GM18508 (cell line): Measurements from ENCODE around the gene RENBP.

Source experiments
- ATAC-seq: cut with Tn5 transposase; IDR thresholded peaks from one replicate; pipeline ENCODE4 v1.9.1; 2021; ENCODE audit warnings: moderate number of reproducible peaks; ENCODE audit not compliant: insufficient read depth, unreplicated experiment

RENBP gene

DNA sequence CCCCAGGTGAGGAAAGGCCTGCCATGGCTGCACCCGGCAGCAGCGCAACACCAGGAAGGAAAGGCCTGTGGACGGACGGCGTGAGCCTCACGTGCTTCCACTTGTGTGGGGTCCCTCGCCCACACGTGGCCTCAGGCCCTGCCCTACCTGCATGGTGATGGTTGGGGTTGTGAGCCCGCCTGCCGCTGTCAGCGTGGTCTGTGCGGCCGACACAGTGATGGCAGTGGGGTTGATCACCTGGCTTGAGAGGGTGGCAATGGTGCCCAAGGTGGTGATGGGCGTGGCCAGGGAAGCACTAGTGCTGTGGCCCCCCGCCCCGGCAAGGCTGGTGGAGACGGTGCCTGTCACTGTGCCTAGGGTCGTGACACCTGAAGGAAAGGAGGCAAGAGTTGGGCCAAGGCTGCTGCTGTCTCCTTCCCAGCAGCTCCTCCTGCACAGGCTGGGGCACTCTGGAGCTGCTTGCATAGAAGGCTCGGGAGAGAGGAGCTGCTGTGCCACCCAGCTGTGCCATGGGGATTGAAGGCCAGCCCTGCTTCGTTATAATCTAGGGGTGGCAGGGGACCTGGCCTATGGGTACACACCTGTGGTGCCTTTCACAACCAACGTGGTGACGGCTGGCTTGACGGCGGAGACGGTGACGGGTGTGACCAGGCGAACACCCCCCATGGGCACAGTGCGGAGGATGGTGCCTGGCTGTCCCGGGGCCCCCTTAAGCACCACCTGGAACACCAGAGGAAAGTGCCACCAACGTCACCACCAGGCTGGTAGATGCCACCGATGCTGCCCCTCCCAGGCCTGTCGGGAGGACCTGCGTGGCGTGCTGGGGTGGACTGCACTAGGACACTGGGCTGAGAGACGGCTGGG is 11.8 kb upstream of the RENBP start:
- ATAC-seq: no peak

DNA sequence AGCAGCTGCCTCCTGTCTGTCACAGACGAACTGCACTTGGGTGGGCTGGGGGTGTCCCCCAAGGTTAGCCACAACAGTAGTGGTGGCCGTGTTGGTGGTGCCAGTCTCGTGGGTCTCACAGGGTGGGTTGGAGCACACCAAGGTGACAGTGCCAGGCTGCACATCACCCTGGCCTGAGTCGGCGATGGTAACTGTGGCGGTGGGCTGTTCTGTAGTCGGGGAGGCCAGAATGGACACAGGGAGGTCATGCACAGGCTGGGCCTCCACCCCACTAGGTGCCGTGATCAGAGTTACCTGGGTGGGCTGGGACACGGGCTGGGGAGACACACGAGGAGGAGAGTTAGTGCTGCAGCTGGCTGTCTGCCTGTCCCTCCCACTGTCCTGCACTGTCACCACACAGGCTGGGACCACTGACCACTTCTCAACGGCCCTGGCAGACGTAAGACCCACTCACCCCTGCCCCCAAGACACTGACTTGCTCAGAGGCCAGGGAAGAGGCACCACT is 10.8 kb upstream of the RENBP start:
- ATAC-seq: no peak

DNA sequence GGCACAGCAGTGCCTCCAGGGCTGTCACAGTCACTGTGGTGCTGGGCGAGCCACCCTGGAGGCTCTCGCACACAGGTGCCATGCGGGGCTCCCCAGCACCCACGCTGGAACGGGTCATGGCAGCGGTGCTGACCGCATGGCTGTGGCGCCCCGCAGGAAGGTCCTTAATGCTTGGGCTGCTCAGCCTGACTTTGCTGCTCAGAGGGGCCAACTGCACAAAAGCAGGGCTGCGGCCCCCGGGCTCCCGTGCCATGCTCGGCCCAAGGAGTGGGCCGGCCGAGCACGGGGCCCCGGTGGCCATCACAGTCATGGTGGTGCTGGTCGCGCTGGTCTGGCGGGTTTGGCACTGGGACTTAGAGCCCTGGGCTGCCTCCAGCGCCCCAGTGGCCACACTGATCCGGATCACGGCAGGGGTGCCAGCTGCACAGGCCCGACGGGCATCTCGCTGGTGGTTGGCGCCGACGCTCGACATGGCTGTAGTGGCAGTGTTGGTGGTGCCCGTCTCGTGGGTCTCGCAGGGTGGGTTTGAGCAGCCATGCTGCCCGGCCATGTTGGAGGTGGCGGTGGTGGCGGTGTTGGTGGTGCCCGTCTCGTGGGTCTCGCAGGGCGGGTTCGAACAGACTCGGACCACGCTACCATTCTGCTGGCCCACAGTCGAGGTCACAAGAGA is 10.2 kb upstream of the RENBP start:
- no peak for ATAC-seq

DNA sequence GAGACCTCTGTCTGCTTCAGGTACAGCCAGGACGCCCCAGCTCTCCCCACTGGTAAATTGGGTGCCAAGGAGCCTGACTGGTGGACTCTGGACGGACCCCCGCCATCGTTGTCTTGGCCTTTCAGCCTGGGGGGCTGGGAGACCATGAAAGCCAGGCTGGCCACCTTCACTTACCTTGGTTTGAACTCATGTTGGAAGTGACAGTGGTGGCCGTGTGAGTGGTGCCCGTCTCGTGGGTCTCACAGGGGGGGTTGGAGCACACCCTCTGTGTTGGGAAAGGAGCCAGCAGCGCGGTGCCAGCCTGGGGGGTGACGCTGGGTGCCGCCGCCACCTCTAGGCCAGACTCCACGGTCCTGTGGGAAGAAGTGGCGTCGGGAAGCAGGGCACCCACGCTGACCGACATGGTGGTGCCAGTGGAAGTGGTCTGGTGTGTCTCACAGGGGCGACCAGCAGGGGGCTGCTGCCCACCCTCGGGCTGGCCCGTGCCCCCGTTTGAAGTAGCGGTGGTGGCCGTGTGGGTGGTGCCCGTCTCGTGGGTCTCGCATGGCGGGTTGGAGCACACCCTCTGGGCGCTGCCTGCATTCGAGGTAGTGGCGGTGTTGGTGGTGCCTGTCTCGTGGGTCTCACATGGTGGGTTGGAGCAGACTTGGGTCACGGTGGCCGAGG is 9.6 kb upstream of the RENBP start:
- no peak for ATAC-seq

DNA sequence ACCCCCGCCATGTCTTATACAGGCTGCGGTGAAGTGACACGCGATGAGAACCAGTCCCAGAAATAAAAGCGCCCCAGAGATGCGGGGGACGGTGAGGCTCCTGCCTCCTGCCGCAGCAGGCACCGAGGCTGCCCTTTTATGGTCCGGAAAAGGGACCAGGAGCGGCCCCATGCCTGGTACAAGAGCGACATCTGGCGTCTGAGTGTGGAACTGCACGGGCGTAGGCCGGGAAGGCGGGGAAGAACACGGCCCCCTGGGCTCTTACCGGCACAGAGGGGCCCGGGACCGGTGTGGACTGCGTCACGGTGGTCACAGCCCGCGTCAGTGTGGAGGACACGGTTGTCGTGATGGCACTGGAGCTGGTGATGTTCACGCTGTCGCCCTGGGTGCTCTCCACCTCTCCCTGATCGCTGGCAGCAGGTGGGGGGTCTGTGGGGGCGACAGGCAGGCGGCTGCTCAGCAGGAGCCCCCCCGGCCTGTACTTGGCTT is 8.9 kb upstream of the RENBP start:
- no peak for ATAC-seq

DNA sequence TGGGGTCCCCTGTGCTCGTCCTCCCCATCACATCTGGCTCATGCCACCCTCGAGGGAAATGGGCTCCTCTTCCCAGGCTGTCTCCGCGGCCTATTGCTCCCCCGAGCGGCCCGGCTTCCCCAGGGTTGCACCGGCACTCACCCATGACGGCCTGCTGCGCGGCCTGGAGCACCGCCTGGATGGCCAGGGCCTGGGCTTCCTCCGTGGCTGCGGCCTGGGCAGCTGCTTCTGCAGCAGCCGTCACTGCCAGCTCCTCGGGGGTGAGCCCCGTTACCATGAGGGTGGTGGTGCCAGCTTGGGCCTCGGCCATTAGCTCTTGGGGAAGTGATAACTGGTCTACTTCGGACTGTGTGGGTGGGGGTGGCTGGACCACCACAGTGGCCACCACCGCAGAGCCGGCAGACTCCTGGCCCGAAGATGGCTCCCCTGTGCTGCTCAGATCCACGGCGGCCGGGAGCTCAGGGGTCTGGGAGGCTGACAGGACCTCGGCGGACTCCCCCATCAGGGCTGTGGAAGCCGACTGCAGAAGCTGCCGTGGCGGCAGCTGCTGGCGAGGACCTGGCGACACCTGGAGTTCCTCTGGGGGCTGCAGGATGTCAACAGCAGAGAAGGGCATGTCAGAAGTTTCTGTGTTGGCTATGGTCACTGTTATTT is 8.1 kb upstream of the RENBP start:
- ATAC-seq: no peak

DNA sequence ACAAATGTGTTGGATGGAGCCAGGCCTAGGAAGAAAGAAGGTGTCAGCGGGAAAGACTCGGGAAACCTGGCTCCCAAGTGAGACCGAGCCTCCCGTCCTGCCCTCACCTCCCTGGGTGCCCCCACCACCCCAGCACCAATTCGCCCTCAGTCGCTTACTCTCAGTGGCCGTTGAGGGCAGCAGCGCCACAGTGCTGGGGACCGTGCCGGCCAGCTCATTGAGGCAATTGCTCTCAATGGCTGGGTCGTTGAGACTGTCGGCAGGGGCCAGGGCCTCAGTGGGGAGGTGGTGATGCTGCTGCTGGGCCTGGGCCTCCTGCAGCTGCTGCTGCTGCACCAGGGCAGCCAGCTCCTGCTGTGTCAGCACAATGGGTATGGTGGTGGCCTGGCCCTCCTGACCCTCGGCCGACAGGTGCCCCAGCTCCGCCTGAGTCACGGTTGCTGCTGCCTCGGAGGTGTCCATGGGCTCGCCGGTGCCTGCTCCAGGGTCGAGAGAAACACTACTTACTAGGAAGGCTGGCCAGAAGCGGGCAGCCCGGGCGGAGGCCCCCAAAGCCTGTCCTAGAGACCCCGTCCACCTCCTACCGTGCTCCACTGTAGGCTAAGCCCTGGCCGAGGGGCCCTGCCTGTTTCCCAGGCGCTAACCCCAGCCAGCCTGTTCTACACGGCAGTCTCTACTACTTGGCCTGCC is 7.4 kb upstream of the RENBP start:
- ATAC-seq: no peak

DNA sequence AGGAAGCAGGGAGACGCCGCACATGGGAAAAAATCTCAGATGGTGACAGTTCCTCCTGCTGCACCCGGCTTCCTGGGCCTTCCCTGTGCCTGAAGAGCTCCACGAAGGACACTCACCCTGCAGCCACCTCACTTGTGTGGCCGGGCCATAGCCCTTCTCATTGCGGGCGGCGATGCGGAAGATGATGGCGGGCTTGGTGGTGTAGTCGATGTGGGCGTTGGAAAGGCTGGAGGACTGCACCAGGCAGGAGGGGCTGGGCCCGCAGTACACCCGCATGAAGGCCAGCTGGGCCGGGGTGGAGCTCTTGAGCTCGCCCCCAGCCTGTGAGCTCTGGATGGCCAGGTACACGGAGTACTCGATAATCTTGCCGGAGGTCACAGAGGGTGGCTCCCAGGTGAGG is 5.7 kb upstream of the RENBP start:
- ATAC-seq: no peak

DNA sequence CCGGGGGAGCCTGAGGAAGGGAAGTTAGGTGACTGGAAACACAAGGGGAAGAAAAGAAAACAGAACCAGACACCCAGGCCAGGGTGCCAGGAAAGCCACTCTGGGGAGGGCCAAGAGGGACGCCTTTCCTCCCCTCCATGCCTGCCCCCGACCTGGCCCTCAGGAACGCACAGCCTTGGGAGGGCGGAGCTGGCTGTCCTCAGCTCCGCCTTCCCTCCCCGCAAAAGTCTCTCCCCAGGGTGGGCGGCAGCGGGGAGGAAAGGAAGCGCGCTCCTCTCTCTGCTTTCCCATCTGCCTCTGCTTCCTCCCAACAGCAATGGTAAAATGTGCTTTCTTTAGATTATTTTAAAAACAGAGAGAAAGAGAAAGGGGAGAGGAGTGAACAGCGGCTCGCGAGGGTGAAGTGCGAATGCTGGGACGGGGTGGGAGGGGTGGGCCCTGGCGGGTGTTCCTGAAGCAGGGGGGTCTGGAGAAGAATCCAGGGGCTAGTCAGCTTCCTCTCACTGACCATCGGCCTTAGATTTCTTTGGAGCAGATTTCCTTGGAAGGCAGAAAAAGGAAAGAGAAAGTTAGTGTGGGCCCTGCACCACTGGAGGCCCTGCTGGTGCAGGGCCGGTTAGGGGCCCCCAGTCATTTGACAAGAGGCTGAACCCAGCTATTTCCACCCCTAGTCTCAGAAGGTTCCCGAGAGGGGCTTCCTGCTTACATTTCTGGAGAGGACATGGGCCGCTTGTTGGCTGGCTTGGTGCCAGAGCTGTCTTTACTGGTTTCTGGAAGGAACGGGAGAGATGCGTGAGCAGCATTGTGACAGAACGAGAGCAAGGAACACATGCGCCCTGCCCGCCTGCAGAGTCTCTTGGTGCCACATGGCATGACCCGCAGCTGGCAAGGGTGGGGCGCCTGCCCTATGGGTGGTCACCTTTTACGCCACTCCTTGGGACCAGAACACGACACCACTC is 4.7 kb upstream of the RENBP start:
- ATAC-seq: no peak

DNA sequence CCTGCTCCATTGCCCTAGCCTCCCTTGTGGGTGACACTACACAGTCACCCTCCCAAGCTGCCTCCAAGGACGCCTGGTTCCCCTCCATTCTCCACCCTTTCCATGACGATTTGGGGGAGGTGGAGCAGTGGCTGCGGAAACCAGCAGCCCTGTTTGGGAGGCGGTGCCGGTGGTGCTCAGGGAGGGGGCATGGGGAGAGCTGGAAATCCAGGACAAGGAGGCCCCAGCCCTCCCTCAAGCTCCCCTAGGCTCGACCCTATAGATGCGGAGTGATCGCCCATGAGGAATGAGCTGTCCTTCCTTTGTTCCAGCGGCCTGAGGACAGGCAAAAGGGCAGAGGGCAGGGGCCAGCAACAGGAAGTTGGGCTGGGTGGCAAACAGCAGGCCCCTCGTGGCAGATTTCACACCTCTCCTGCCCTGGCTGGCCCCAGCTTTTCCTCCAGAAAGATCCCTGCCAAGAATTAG is 3.6 kb upstream of the RENBP start:
- no peak for ATAC-seq

DNA sequence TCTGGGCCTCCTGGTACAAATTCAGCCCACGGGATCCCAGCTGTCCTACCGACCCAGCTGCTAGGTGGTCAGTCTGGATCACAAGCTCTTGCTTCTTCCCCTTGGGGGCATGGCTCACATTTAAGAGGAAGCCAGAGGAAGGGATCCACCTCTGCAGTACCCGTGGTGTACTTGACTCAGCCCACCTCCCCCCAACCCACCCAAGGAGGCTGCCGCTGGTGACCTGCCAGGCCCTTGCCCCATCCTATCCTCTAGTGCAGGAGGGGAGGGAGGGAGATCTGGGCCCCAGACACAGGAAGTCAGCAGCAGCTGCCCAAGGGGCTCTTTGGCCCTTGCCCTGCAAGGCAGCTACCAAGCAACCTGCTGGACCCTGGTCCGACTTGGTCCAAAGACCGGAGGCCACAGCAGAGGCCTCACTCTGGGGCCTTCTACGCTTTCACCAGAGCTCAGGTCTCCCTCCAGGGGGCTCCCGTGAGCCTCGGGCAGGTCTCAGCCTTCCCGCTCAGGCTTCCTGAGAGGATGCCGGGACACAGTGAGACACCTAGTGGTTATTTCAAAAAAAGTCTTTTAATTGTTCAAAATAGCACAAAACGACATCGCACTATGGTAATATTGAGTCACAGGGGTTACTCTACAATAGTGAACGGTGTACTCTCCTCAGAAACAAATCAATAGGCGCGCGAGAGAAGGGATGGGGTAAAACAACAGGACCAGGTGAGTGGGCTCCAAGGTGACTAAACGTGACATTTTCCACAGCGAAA is 2.7 kb upstream of the RENBP start:
- peak; percentile 72 for ATAC-seq

DNA sequence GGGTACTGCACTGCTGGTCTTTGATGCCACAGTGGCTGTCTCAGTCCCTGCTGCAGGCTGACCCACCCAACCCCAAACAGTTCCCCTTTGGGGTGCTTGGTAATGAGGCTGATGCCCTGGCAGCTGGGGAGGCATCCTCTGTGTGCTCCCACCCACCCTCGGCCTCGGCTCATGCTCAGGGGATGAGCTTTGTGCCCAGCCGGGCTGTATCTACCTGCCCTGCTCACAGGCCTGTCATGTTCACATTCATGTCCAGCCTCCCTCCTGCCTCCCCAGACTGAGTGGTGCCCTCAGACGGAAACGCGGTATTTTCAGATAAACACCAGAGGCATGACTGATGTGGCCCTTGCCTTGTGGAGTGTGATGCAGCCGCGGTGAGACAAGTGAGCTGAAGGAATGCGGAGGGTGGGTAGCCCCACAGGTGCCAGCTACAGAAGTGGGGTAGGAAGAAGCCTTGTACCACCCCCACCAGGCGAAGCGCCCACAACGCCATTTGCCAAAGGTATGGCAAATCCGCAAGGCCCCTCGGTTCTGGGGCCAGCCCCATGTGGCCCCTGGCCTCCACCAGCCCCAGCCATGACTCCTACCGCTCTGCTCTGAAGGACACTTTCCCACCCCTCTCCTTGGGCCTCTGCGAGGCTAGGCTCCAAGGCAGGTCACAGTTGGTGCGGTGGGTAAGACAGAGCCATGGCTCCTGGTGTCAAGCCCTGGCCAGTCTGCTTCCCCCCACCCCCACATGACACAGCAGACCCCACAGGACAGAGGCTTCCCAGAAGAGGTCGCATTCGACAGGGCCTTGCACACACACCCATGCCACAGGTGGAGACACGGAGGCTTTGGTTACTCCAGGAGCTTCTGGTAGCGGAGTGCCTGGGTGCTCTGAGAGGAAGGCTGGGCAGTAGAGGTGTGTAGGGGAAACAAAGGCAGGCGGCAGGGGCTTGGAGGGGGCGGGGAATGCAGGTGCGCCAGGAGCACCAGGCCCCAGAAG is 1.8 kb upstream of the RENBP start:
- ATAC-seq: no peak

DNA sequence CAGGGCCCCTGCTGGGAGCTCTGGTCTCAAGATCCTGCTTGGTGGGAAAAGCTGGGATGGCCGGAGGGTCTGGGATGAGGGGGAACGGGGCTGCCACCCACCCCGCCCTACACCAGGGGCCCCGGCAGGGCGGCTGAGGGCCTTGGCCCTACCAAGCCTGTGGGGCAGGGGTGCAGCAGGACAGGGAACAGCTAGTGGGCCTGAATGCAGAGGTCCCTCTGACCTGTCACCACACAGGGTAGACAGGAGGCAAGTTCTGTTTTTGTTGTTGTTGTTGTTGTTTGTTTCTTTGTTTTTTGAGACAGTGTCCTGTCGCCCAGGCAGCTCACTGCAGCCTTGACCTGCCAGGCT is 332 bp upstream of the RENBP start:
- no peak for ATAC-seq

DNA sequence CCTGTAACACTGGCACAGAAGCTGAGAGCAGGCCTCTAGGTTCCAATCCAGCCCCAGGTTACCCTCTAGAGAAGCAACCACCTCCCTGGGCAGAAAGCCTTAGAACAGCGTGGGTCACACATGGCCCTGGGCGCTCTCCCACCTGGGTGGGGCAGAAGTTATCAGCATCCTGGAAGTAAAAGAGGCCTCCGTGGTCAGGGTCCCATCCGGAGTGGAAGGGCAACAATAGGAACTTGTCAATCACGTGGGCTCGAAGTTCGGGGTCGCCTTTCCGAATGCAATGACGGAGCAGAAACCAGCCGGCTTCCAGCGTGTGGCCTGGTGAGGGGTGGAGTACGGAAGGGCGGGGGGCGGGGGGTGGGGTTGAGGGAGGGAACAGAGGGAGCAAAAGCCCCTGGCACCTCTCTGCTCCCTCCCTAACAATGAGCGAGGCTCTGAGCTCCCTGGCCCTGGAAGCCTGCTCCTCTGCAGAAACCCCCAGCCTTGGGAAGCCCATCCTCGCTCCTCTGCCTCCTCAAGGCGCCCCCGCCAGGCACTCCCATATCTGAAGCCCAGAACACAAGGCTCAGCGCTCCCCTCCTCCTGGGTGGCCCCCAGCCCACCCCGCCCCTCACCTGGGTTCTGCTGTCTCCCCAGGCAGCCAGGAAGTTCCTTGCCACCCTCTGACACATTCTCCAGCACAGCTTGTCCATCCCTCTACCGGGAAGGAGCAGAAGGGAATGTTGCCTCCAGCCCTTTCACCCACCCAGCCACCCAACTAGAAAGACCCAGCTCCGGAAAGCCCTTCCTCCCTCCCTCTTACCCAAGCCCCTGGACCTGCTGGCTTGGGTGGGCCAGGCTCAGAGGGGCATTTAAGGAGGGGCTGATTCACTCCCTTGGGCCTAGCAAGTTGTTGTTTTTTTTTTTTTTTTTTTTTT is 2.8 kb downstream of the RENBP start:
- ATAC-seq: no peak

DNA sequence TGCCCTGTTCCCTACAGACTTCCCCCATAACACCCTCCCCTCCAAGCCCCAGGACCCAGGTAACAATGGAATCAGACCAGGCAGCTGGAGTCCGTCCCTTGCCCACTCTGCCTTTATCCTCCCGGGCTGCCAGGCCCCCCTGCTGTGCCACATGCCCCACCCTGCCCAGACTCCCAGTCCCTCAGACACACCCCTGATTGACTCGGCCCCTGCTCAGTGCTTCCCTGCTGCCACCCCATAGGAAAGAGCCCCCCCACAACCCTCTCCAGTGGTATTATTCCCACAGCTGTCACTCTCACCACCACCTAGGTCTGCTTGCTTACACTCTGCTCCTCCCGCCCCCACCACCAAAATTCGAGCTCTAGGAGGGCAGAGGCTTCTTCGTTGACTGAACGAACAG is 4.9 kb downstream of the RENBP start:
- no peak for ATAC-seq

DNA sequence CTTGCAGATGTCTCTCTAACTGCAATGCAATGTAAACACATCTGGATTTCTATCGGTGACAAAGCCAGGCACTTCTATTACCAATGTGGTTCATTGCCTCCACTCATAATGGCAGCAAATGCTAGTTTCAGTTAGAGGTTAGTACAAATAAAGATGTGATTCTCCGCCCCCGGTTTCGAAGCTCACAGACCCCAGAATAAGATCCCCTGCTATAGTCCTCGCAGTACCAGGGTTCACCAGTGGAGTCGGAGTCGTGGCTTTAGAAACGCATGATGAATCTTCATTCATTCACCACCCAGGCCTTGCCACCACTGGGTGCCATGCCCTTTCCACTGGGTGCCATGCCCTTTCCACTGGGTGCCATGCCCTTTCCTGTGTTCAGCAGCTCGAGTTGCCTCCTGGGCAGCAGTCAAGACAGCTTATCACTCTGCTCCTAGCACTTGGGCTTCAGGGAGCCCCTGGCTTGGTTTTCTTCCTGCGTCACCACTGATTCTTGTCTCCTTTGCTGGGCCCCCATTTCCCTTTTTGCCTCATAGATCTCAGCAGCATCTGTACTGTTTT is 6.1 kb downstream of the RENBP start:
- ATAC-seq: no peak
